Dermis microvascular lymphatic vessel endothelial cell (primary cell): ENCODE measurements around the gene NOSTRIN. TPM values are rescaled to one million over a fixed set of nuclear protein-coding genes. Genes with fewer than 3 reads are reported as not detected.
"Not testable (repeated sequence)": the region's sequence is repeated elsewhere in the genome, so short reads cannot be mapped to it uniquely, and the experiment has no call there.

Source experiments
- DNase-seq, 2 donors: peaks; one replicate each; pipeline versions ENCODE4 v3.0.0 to v3.0.0-alpha.2; 2010; ENCODE audit warnings: low read depth in 2 of 2
- total RNA-seq: library from RNA; depleted of rRNA; stranded (reverse); fragments of >200 nt; gene quantifications from 2 replicates; pipeline ENCODE4 v1.2.1, GENCODE V29; 2014

Gene NOSTRIN
- total RNA-seq, 1 donor from 2014 or later, result 2.8 TPM

- peak in 1 of 2 donors; percentile 19 for DNase-seq
Observed at GRCh38 chr2:168819050-168819715, 16.7 kb downstream of the NOSTRIN start.

GRCh38 chr2:168819829-168820489 lies 17.5 kb downstream of the NOSTRIN start:
- DNase-seq, result no peak

DNA sequence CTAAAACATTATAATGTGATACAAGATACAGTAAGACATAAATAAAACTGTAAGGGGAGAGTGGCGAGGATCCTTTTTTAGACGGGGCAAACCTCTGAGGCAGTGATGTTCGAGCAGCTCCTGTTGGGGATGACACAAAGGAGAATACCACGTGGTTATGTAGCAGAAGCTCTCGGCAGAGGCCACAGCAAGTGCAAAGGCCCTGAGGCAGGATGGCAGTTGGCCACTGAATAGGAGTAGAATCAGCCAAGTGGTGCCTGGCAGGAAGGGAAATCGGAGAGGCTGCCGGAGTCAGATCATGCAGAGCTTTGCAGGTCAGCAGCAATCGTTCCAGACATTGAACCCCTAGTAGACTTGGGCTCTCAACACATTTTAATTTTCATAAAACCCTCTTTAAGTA lies 19.1 kb downstream of the NOSTRIN start:
- no peak for DNase-seq

- no peak for DNase-seq
Observed at GRCh38 chr2:168821992-168822391, 19.6 kb downstream of the NOSTRIN start.

DNA sequence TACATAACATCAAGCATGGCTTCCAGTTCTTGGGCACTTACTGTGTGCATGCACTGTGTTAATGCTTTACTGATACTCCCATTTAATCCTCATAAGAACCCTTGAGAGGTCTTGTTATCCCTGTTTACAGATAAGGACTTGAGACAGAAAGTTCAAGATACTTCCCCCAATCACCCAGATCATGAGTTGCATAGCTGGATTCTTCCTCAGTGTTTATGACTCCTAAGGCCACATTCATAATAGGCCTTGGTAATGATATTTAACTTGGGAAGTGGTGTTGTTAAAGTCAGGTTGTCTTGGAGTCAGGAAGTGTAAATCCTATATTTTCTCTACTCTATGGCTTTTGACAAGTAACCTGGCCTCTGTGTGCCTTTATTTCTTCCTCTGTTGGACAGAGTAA lies 22.7 kb downstream of the NOSTRIN start:
- DNase-seq, result no peak

- DNase-seq, result no peak
Observed at GRCh38 chr2:168830958-168831357, 28.5 kb downstream of the NOSTRIN start.

DNA sequence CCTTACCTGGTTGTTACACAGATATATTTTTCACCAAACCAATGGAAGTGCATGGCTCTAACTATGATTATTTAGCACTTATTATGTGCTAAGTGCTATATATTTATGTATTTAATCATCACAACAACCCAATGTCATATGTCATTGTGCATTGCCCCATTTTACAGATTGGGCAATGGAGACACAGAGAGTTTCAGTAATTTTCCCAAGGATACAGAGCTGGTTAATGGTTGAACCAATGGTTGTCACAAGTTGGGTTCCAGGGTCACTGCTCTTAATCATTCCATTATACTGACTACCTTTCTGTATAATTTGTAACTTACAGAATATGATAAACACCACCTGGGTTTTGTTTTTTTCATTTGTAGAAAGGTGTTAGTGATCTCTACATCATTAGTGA lies 29.2 kb downstream of the NOSTRIN start:
- DNase-seq, result no peak

DNA sequence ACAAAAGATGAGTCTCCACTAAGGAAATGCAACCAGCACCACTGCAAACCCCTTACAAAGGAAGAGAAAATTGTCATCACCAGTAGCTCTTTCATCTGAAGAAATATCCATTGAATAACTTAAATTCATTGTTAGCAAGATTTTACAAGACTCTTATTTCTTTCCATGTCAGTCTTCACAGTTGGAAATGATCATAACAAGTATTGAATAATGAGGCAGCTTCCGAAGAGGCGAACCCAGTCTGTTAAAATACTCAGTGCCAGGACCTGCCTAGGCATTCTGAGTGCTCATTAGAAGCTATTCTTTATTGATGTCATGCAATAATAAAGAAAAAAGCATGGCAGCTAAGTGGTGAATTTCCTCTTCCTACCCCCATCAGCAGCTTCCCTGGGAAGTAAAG lies 33.5 kb downstream of the NOSTRIN start:
- DNase-seq, result no peak

DNA sequence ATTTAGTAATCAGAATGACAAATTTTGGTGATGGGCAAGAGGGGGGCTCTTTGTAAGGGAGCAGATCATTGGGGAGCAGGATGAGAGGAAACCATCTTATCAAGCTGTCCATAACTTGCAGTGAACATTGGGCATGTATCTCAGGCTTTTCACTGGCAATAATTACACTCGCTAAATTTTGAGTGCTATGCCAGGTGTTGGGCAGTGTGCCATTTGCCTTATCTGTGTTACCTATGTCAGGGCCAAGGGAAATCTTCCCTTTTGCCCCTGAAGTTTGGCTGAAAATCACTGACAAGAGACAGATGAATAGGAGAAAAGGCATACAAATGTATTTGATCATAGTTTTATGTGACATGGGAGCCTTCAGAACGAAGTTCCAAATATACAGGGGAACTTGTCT lies 39.0 kb downstream of the NOSTRIN start:
- no peak for DNase-seq

- DNase-seq, result no peak
Observed at GRCh38 chr2:168843253-168843652, 40.8 kb downstream of the NOSTRIN start.

DNA sequence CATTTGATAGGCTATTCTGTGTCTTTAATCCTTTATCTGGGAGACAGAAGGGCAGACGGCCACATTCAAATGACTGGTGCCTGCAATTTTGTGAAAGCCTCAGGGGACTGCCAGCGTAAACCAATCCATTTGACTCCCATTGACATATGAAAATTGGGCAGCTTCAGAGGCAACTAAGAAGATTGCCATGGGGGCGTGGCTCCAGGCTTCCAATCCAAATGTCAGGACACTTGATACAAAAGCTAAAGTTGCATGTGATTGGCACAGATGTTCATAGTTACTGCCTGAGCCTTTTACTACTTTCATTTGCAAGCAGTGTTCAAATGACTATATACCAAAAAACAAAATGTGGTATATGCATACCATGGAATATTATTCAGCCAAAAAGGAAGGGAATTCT lies 45.8 kb downstream of the NOSTRIN start:
- DNase-seq, result no peak

DNA sequence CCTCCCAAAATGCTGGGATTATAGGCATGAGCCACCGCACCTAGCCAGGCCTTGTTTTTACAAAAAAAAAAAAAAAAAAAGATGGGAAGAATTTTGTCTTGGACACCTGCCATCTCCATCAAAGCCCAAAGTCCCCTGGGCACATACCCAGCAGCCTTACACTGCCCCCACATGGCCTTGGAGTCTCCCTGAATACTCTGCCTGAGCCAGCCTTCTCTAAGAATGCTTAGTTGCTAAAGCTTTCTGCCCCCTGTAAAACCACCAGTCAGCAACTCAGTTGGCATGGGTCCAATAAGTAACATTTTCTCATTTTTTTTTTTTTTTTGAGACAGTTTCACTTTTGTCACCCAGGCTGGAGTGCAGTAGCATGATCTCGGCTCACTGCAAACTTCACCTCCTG lies 47.2 kb downstream of the NOSTRIN start:
- DNase-seq, result peak; percentile 29 to 36

DNA sequence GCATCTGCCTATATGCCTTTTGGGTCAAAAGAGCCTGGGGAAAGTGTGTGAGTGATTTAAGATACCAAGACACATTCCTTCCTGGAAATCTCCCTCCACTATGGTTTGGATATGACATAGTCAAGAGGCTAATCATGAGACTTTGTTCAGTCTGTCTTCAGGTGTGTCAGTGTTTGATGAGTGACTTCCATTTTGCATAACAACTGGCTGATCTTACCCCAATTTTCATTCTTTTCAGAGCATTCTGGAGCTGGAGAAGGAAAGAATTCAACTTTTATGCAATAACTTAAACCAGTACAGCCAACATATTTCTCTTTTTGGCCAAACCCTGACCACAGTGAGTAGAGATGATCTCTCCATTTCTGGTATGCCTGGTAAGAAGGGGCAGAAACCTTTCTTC lies 48.4 kb downstream of the NOSTRIN start:
- no peak for DNase-seq

DNA sequence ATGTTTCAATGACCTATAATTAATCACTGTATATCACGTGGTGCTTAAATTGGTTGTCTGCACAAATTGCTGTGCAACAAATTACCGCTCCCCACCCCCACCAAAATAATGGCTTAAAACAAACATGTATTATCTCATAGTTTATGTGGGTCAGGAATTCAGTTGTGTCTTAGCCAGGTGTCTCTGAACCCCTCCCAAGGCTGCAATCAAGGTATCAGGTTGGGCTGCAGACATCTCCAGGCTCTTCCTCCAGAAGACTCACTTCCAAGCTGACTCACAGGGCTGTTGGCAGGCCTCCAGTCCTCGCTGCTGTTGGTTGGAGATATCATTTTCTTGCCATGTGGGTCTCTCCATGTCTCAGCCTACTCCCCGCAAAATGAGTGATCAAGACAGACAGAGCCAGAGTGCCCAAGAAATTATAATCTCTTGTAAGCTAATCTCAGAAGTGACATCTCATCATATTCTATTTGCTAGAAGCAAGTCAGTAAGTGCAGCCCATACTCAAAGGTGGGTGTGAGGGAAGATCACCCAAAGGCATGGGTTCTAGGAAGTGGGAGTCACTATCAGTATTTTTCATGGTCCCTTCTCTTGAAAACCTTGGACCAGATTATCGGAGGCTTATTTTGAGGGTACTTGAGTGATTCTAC lies 49.4 kb downstream of the NOSTRIN start:
- DNase-seq, result peak in 1 of 2 donors; percentile 89

- no peak for DNase-seq
Observed at GRCh38 chr2:168852481-168852880, 50.0 kb downstream of the NOSTRIN start.

DNA sequence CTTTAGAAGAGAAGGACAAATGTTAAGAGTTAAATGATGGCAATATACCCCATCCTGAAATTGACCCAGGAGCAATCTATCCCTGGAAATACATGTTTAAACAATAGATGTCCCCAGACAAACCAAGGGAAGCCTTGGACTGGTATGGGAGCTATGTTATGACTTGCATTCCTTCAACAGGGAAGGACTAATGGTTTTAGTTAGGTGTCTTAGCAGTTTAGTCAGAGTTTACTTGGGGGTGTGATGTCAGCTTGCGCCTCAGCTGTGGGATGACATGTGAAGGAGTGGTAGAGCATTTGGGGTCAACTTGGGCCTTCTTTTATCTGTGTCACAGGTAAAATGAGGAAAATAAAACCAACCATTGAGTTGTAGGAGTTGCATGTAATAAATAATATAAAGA lies 51.0 kb downstream of the NOSTRIN start:
- no peak for DNase-seq

- no peak for DNase-seq
Observed at GRCh38 chr2:168854651-168855050, 52.2 kb downstream of the NOSTRIN start.

GRCh38 chr2:168855601-168856000 lies 53.2 kb downstream of the NOSTRIN start:
- no peak for DNase-seq

DNA sequence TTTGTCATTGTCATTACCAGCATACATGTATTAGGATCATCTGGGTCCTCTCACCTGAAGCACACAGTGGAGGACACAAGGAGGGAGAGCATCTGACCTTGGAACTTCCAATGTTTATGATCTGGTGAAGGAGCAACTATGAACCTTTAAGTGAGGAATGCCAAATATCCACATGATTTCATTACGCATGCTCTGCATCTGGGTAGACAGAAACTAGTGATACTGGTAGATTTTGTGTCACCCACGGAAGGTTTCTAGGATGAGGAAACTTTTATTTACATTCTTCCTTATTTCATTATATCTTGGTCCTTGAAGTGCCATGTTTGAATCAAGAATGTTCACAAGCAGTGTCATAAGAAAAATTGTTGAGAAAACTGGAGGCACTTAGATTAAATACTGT lies 55.7 kb downstream of the NOSTRIN start:
- DNase-seq, result no peak

- not testable (repeated sequence) for DNase-seq
Observed at GRCh38 chr2:168867164-168867563, 64.7 kb downstream of the NOSTRIN start.

GRCh38 chr2:168870369-168870768 lies 67.9 kb downstream of the NOSTRIN start:
- not testable (repeated sequence) for DNase-seq

DNA sequence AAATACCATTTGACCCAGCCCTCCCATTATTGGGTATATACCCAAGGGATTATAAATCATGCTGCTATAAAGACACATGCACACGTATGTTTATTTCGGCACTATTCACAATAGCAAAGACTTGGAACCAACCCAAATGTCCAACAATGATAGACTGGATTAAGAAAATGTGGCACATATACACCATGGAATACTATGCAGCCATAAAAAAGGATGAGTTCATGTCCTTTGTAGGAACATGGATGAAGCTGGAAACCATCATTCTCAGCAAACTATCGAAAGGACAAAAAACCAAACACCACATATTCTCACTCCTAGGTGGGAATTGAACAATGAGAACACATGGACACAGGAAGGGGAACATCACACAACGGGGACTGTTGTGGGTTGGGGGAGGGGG lies 68.4 kb downstream of the NOSTRIN start:
- not testable (repeated sequence) for DNase-seq
